HepG2 (cell line): ENCODE measurements around the gene CENPM. TPM values are rescaled to one million over a fixed set of nuclear protein-coding genes. Genes with fewer than 3 reads are reported as not detected.

ENCODE experiments used
- EED ChIP-seq: sonication (generic); formaldehyde crosslinking; IDR thresholded peaks from 2 replicates; pipeline ENCODE4 v1.5.0; 2020; ENCODE audit warnings: mild to moderate bottlenecking, missing genetic modification reagents
- ETV5 ChIP-seq: IDR thresholded peaks from 2 replicates; pipeline ENCODE4 v1.6.1; 2018; ENCODE audit warnings: missing biosample characterization, missing genetic modification reagents, inconsistent platforms, borderline replicate concordance
- GZF1 ChIP-seq: sonication (generic); formaldehyde crosslinking; IDR thresholded peaks from 2 replicates; pipeline ENCODE4 v1.5.1; 2020; ENCODE audit warnings: mild to moderate bottlenecking, missing genetic modification reagents
- NONO ChIP-seq, 2 experiments: fragments of 450-650 bp in 1 of 2; sonication (generic) in 1 of 2; formaldehyde crosslinking in 1 of 2; IDR thresholded peaks in 1 of 2; conservative IDR thresholded peaks in 1 of 2; 2 replicates each; pipeline versions ENCODE4 v1.6.1 to v1.8.0; 2017 to 2022; ENCODE audit warnings: mild to moderate bottlenecking in 1 of 2, missing genetic modification reagents in 1 of 2, moderate library complexity in 1 of 2
- PAX8 ChIP-seq: sonication (generic); formaldehyde crosslinking; IDR thresholded peaks from 2 replicates; pipeline ENCODE4 v1.8.0; 2022; ENCODE audit warnings: mild to moderate bottlenecking, missing genetic modification reagents, borderline replicate concordance
- PHB2 ChIP-seq: fragments of 450-650 bp; IDR thresholded peaks from 2 replicates; pipeline ENCODE4 v1.6.1; 2018; ENCODE audit not compliant: partially characterized antibody
- PTBP1 ChIP-seq: fragments of 200-400 bp; formaldehyde crosslinking; IDR thresholded peaks from 2 replicates; pipeline ENCODE4 v1.6.1; 2018; ENCODE audit warnings: low read length, low read depth; ENCODE audit not compliant: poor library complexity, severe bottlenecking
- ZBTB49 ChIP-seq: sonication (generic); formaldehyde crosslinking; IDR thresholded peaks from 2 replicates; pipeline ENCODE4 v1.4.0; 2020; ENCODE audit warnings: missing genetic modification reagents, borderline replicate concordance
- ZNF484 ChIP-seq: sonication (generic); formaldehyde crosslinking; IDR thresholded peaks from 2 replicates; pipeline ENCODE4 v1.5.1; 2020; ENCODE audit warnings: mild to moderate bottlenecking, low read depth, missing genetic modification reagents, borderline replicate concordance
- ZNF546 ChIP-seq: sonication (generic); formaldehyde crosslinking; conservative IDR thresholded peaks from 2 replicates; pipeline ENCODE4 v1.8.1; 2023; ENCODE audit warnings: mild to moderate bottlenecking, missing genetic modification reagents
- ZNF749 ChIP-seq: sonication (generic); formaldehyde crosslinking; IDR thresholded peaks from 2 replicates; pipeline ENCODE4 v1.8.0; 2022; ENCODE audit warnings: mild to moderate bottlenecking, missing genetic modification reagents, moderate library complexity, borderline replicate concordance
- ZSCAN30 ChIP-seq: sonication (generic); formaldehyde crosslinking; IDR thresholded peaks from 2 replicates; pipeline ENCODE4 v1.5.0; 2020; ENCODE audit warnings: mild to moderate bottlenecking, missing genetic modification reagents
- ZZZ3 ChIP-seq: sonication (generic); formaldehyde crosslinking; IDR thresholded peaks from 2 replicates; pipeline ENCODE4 v1.4.0; 2020; ENCODE audit warnings: missing genetic modification reagents, mild to moderate bottlenecking, borderline replicate concordance
- polyA plus RNA-seq, 8 experiments: library from polyadenylated mRNA; depleted of rRNA in 3 of 8; stranded (reverse) in 7 of 8; unstranded in 1 of 8; fragments of >200 nt; fragmentation: Illumina TruSeq in 4 of 8; extraction: Trizol in 4 of 8; gene quantifications; 2 replicates each; pipeline versions ENCODE4 v1.2.1 to v1.2.3, GENCODE V29; 2011 to 2016; ENCODE audit warnings: low read depth in 4 of 8, missing spikeins in 1 of 8, mixed read lengths in 1 of 8; ENCODE audit not compliant: insufficient read depth in 1 of 8
- total RNA-seq, 5 experiments: library from RNA; depleted of rRNA; stranded (reverse); fragments of >200 nt; fragmentation: Illumina TruSeq; extraction: Trizol; gene quantifications; 2 replicates each; pipeline ENCODE4 v1.2.3, GENCODE V29; 2016; ENCODE audit warnings: low read depth in 1 of 5
- TF ChIP-seq, protein P1 (sequence below): sonication (generic); formaldehyde crosslinking; IDR thresholded peaks from 2 replicates; pipeline ENCODE4 v1.9.0; 2021; ENCODE audit warnings: missing genetic modification reagents, borderline replicate concordance
- TF ChIP-seq, protein P2 (sequence below): sonication (generic); formaldehyde crosslinking; IDR thresholded peaks from 2 replicates; pipeline ENCODE4 v1.5.0; 2020; ENCODE audit warnings: mild to moderate bottlenecking, missing genetic modification reagents
- TF ChIP-seq, protein P3 (sequence below): sonication (generic); formaldehyde crosslinking; IDR thresholded peaks from 2 replicates; pipeline ENCODE4 v1.8.0; 2022; ENCODE audit warnings: mild to moderate bottlenecking, missing genetic modification reagents, moderate library complexity
- TF ChIP-seq, protein P4 (sequence below): sonication (generic); formaldehyde crosslinking; IDR thresholded peaks from 2 replicates; pipeline ENCODE4 v1.5.0; 2020; ENCODE audit warnings: mild to moderate bottlenecking, missing genetic modification reagents

Gene CENPM
- total and polyA plus RNA-seq, 2 of the 13 experiments (the other 11 are each of a cell fraction or from before 2014, with no cell fraction given): 11.2 to 37.3 TPM

DNA sequence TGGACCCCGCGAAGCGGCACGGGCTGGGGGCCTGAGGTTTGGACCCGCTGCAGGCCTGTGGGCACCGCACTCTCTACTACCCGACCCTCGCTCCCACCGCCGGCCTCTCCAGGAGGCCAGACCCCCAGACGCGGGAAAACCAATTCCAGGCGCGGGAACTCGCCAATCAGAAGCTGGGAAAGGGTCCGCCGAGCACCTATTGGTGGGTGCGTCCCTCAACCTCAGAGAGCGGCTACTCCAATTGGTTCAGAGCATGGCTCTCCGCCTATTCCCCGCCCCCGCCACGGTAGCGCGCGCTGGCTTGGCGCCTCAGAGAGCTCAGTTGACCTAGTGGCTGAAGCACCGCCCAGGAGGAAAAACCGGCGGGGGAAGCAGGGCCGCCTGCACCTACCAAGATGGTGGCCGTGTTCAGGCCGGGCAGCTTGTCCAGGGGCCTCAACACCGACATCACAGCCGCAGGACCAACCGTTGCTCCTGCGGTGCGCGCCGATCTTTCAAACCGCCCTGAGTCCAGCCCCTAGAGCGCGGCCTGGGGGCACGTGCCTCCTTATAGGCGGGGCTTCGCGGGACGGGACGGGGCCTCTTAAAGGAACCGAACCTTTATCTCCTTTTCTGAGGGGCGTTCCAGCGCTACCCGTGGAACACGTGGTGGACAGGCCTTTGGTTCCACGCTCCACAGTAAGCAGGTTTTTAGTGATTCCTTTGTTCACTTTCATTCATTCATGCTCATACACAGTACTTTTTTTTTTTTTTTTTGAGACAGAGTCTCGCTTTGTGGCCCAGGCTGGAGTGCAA lies at the start of gene CENPM (continued):
- TF ChIP-seq, protein P1, sequence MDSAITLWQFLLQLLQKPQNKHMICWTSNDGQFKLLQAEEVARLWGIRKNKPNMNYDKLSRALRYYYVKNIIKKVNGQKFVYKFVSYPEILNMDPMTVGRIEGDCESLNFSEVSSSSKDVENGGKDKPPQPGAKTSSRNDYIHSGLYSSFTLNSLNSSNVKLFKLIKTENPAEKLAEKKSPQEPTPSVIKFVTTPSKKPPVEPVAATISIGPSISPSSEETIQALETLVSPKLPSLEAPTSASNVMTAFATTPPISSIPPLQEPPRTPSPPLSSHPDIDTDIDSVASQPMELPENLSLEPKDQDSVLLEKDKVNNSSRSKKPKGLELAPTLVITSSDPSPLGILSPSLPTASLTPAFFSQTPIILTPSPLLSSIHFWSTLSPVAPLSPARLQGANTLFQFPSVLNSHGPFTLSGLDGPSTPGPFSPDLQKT (CRISPR knock-in tag): no peak
- TF ChIP-seq GZF1 (CRISPR knock-in tag): 0 out of 2 replicates have a peak, but pooled peaks have one; percentile 62
- TF ChIP-seq EED (CRISPR knock-in tag): no peak
- peak; percentile 38 for TF ChIP-seq PTBP1
- TF ChIP-seq, protein P2, sequence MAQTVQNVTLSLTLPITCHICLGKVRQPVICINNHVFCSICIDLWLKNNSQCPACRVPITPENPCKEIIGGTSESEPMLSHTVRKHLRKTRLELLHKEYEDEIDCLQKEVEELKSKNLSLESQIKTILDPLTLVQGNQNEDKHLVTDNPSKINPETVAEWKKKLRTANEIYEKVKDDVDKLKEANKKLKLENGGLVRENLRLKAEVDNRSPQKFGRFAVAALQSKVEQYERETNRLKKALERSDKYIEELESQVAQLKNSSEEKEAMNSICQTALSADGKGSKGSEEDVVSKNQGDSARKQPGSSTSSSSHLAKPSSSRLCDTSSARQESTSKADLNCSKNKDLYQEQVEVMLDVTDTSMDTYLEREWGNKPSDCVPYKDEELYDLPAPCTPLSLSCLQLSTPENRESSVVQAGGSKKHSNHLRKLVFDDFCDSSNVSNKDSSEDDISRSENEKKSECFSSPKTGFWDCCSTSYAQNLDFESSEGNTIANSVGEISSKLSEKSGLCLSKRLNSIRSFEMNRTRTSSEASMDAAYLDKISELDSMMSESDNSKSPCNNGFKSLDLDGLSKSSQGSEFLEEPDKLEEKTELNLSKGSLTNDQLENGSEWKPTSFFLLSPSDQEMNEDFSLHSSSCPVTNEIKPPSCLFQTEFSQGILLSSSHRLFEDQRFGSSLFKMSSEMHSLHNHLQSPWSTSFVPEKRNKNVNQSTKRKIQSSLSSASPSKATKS (CRISPR knock-in tag): 0 out of 2 replicates have a peak, but pooled peaks have one; percentile 31
- no peak for TF ChIP-seq PHB2
- no peak for TF ChIP-seq NONO (IDR thresholded peaks at IDR 0.05)
- TF ChIP-seq NONO (CRISPR knock-in tag; conservative IDR thresholded peaks at IDR 0.05): no peak
- TF ChIP-seq PAX8 (CRISPR knock-in tag): peak; percentile 96
- no peak for TF ChIP-seq ZSCAN30 (CRISPR knock-in tag)
- no peak for TF ChIP-seq ZBTB49 (CRISPR knock-in tag)
- TF ChIP-seq, protein P3, sequence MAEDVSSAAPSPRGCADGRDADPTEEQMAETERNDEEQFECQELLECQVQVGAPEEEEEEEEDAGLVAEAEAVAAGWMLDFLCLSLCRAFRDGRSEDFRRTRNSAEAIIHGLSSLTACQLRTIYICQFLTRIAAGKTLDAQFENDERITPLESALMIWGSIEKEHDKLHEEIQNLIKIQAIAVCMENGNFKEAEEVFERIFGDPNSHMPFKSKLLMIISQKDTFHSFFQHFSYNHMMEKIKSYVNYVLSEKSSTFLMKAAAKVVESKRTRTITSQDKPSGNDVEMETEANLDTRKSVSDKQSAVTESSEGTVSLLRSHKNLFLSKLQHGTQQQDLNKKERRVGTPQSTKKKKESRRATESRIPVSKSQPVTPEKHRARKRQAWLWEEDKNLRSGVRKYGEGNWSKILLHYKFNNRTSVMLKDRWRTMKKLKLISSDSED (CRISPR knock-in tag): 0 out of 2 replicates have a peak, but pooled peaks have one; percentile 60
- no peak for TF ChIP-seq ZNF484 (CRISPR knock-in tag)
- TF ChIP-seq ZNF749 (CRISPR knock-in tag): peak; percentile 89
- TF ChIP-seq ZZZ3 (CRISPR knock-in tag): peak; percentile 76; the same call in 1 of the 2 replicates
- TF ChIP-seq, protein P4, sequence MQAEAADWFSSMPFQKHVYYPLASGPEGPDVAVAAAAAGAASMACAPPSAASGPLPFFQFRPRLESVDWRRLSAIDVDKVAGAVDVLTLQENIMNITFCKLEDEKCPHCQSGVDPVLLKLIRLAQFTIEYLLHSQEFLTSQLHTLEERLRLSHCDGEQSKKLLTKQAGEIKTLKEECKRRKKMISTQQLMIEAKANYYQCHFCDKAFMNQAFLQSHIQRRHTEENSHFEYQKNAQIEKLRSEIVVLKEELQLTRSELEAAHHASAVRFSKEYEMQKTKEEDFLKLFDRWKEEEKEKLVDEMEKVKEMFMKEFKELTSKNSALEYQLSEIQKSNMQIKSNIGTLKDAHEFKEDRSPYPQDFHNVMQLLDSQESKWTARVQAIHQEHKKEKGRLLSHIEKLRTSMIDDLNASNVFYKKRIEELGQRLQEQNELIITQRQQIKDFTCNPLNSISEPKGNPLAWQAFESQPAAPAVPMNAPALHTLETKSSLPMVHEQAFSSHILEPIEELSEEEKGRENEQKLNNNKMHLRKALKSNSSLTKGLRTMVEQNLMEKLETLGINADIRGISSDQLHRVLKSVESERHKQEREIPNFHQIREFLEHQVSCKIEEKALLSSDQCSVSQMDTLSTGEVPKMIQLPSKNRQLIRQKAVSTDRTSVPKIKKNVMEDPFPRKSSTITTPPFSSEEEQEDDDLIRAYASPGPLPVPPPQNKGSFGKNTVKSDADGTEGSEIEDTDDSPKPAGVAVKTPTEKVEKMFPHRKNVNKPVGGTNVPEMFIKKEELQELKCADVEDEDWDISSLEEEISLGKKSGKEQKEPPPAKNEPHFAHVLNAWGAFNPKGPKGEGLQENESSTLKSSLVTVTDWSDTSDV (CRISPR knock-in tag): no peak
- no peak for TF ChIP-seq ETV5 (CRISPR knock-in tag)
- peak; percentile 96 for TF ChIP-seq ZNF546 (CRISPR knock-in tag)
